Esophagus muscularis mucosa (tissue), 3 donors: Measurements from ENCODE around the gene LTBP2.

Source experiments
- POLR2A ChIP-seq: fragments of 450-650 bp; IDR thresholded peaks from one replicate; pipeline ENCODE4 v1.6.1; 2017; ENCODE audit warnings: antibody characterized with exemption, moderate library complexity, mild to moderate bottlenecking, low read depth
- POLR2AphosphoS5 ChIP-seq, 2 donors: sonication (generic); formaldehyde crosslinking; IDR thresholded peaks; one replicate each; pipeline ENCODE4 v1.6.1; 2017; ENCODE audit warnings: antibody characterized with exemption in 2 of 2
- TF ChIP-seq, protein P1 (sequence below), 3 experiments: fragments of 200-600 bp in 2 of 3; fragments of 450-650 bp in 1 of 3; sonication (generic) in 2 of 3; IDR thresholded peaks; one replicate each; pipeline ENCODE4 v1.5.1; 2017 to 2019; ENCODE audit warnings: antibody characterized with exemption in 3 of 3, mild to moderate bottlenecking in 2 of 3, moderate library complexity in 1 of 3

DNA sequence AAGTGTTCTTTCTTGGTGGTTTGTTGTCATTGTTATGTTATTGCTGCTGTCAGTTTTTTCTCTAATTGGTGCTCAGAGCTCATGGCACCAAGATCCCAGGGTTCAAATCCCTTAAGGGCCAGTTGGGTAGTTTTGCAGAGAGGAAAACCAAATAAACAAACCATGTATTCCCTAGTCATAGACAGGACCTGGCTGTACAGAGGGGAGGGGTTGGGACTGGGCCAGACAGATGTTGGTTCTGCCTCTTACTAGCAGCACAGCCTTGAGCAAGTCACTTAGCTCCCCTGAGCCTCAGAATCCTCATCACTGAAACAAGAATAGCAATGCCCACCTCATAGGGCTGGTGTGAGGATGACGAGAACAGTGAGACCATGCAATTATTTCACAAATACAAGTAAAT is 53.4 kb downstream of the LTBP2 start:
- TF ChIP-seq POLR2A (no peak), POLR2AphosphoS5 (IDR thresholded peaks at IDR 0.05) (no peak)
- TF ChIP-seq, protein P1, sequence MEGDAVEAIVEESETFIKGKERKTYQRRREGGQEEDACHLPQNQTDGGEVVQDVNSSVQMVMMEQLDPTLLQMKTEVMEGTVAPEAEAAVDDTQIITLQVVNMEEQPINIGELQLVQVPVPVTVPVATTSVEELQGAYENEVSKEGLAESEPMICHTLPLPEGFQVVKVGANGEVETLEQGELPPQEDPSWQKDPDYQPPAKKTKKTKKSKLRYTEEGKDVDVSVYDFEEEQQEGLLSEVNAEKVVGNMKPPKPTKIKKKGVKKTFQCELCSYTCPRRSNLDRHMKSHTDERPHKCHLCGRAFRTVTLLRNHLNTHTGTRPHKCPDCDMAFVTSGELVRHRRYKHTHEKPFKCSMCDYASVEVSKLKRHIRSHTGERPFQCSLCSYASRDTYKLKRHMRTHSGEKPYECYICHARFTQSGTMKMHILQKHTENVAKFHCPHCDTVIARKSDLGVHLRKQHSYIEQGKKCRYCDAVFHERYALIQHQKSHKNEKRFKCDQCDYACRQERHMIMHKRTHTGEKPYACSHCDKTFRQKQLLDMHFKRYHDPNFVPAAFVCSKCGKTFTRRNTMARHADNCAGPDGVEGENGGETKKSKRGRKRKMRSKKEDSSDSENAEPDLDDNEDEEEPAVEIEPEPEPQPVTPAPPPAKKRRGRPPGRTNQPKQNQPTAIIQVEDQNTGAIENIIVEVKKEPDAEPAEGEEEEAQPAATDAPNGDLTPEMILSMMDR (IDR thresholded peaks at IDR 0.05) = no peak
